B cell (primary cell): ENCODE results near the gene PTPN4. TPM values are rescaled to one million over a fixed set of nuclear protein-coding genes. Genes with fewer than 3 reads are reported as not detected.

Experiments
- ATAC-seq: fragments of 200-7000 bp; cut with Tn5 transposase; one replicate; pipeline ENCODE4 v1.10.0; 2021; ENCODE audit warnings: low read depth, mild to moderate bottlenecking, moderate number of reproducible peaks, moderate library complexity
- CTCF ChIA-PET: fragments of 350-600 bp; sonication (Branson Sonifier 250); formaldehyde crosslinking; loops from one replicate; lab custom pipeline; 2021; ENCODE audit warnings: antibody characterized with exemption, inconsistent platforms; lab: Charles Lee
- POLR2A ChIA-PET: fragments of 350-600 bp; sonication (Branson Sonifier 250); formaldehyde crosslinking; loops from one replicate; lab custom pipeline; 2021; ENCODE audit warnings: antibody characterized with exemption; lab: Charles Lee
- DNase-seq: peaks from one replicate; pipeline ENCODE4 v3.0.0; 2013
- H2AFZ ChIP-seq: 2 replicates; pipeline ENCODE4 v1.6.1; 2012; ENCODE audit warnings: mild to moderate bottlenecking, low read depth, low read length; ENCODE audit not compliant: insufficient read depth, poor library complexity, severe bottlenecking
- H3K27ac ChIP-seq, 2 donors: 1 replicate in 1 of 2; 2 replicates in 1 of 2; pipeline ENCODE4 v1.5.1; 2012 to 2013; ENCODE audit warnings: low read length in 2 of 2, mild to moderate bottlenecking in 2 of 2, moderate library complexity in 1 of 2
- H3K27me3 ChIP-seq, 4 experiments: fragments of 200-600 bp in 1 of 4; sonication (generic) in 1 of 4; replicated peaks in 1 of 4; 1 replicate in 2 of 4; 2 replicates in 2 of 4; pipeline versions ENCODE4 v1.6.1 to v1.7.0; 2013 to 2016; ENCODE audit warnings: low read length in 3 of 4, mild to moderate bottlenecking in 2 of 4, mixed read lengths in 1 of 4, moderate library complexity in 1 of 4; ENCODE audit not compliant: insufficient read depth in 4 of 4, control insufficient read depth in 3 of 4; ENCODE audit errors: control extremely low read depth in 1 of 4
- H3K36me3 ChIP-seq, 2 experiments: replicated peaks in 1 of 2; 1 replicate in 1 of 2; 2 replicates in 1 of 2; pipeline versions ENCODE4 v1.6.1 to v1.7.1; 2013; ENCODE audit warnings: low read length in 1 of 2; ENCODE audit not compliant: insufficient read depth in 2 of 2, control insufficient read depth in 1 of 2; ENCODE audit errors: control extremely low read depth in 1 of 2, extremely low read depth in 1 of 2
- H3K4me1 ChIP-seq, 2 donors: fragments of 200-600 bp in 1 of 2; sonication (generic) in 1 of 2; 1 replicate in 1 of 2; 2 replicates in 1 of 2; pipeline versions ENCODE4 v1.5.1 to v1.6.1; 2013 to 2017; ENCODE audit warnings: low read length in 2 of 2; ENCODE audit not compliant: control insufficient read depth in 2 of 2, insufficient read depth in 2 of 2
- H3K4me2 ChIP-seq: replicated peaks from 2 replicates; pipeline ENCODE3; 2012; ENCODE audit warnings: mild to moderate bottlenecking, low read depth, low read length; ENCODE audit not compliant: poor library complexity, severe bottlenecking
- H3K4me3 ChIP-seq, 5 experiments: fragments of 200-600 bp in 1 of 5; sonication (generic) in 1 of 5; 1 replicate in 3 of 5; 2 replicates in 2 of 5; pipeline versions ENCODE4 v1.5.1 to v1.7.0; 2011 to 2016; ENCODE audit warnings: low read length in 4 of 5, mild to moderate bottlenecking in 4 of 5, low read depth in 2 of 5, control low read depth in 1 of 5, moderate library complexity in 1 of 5; ENCODE audit not compliant: insufficient read depth in 1 of 5; ENCODE audit errors: control extremely low read depth in 1 of 5, extremely low read depth in 1 of 5
- H3K79me2 ChIP-seq: fragments of 200-600 bp; sonication (generic); one replicate; pipeline ENCODE4 v1.6.0; 2016; ENCODE audit warnings: low read length; ENCODE audit not compliant: control insufficient read depth, insufficient read depth
- H3K9ac ChIP-seq: fragments of 200-600 bp; sonication (generic); 2 replicates; pipeline ENCODE4 v1.6.1; 2017; ENCODE audit warnings: mild to moderate bottlenecking, low read length, moderate library complexity
- H3K9me3 ChIP-seq, 3 donors: one replicate each; pipeline versions ENCODE4 v1.6.1 to v1.7.1; 2013; ENCODE audit warnings: low read length in 2 of 3; ENCODE audit not compliant: control insufficient read depth in 2 of 3, insufficient read depth in 1 of 3; ENCODE audit errors: control extremely low read depth in 1 of 3
- H4K20me1 ChIP-seq: 2 replicates; pipeline ENCODE4 v1.6.0; 2012; ENCODE audit warnings: mild to moderate bottlenecking, low read length; ENCODE audit not compliant: insufficient read depth, control insufficient read depth, poor library complexity, severe bottlenecking
- H3K27ac Mint-ChIP-seq: one replicate; pipeline ENCODE4 v1.8.0; 2021; ENCODE audit warnings: mixed read lengths
- H3K27me3 Mint-ChIP-seq: one replicate; pipeline ENCODE4 v1.8.0; 2021; ENCODE audit warnings: mixed read lengths
- H3K4me1 Mint-ChIP-seq: one replicate; pipeline ENCODE4 v1.8.0; 2021; ENCODE audit warnings: mixed read lengths
- H3K4me3 Mint-ChIP-seq: one replicate; pipeline ENCODE4 v1.8.0; 2021; ENCODE audit warnings: mixed read lengths
- H3K9me3 Mint-ChIP-seq: one replicate; pipeline ENCODE4 v1.8.0; 2022; ENCODE audit warnings: mixed read lengths; ENCODE audit not compliant: insufficient read depth
- EZH2 ChIP-seq: IDR thresholded peaks from 2 replicates; pipeline ENCODE4 v1.6.1; 2012; ENCODE audit warnings: borderline replicate concordance, low read depth, mild to moderate bottlenecking, moderate library complexity, low read length; ENCODE audit not compliant: insufficient read depth, poor library complexity, severe bottlenecking
- WGBS: methylation state at CpG from one replicate; pipeline ENCODE4 v1.1.5; 2013; ENCODE audit warnings: missing lambda C conversion rate; ENCODE audit not compliant: insufficient coverage; 5-methylcytosine and 5-hydroxymethylcytosine counted together
- intact Hi-C: fragments of 100-400 bp; cut with micrococcal nuclease; formaldehyde crosslinking; loops from one replicate; pipeline ENCODE4 v1.10.0; 2022
- polyA plus RNA-seq: library from polyadenylated mRNA; depleted of rRNA; stranded (reverse); fragments of >200 nt; gene quantifications from 2 replicates; pipeline ENCODE4 v1.2.3, GENCODE V29; 2012
- total RNA-seq, 2 donors: library from RNA; stranded (reverse); fragments of 120-200 nt in 1 of 2; gene quantifications; 1 replicate in 1 of 2; 2 replicates in 1 of 2; pipeline versions ENCODE4 v1.2.3 to v1.2.4, GENCODE V29; 2013 to 2022
- TF ChIP-seq, protein P1 (sequence below): fragments of 200-600 bp; IDR thresholded peaks from one replicate; pipeline ENCODE4 v1.8.0; 2022; ENCODE audit warnings: antibody characterized with exemption, mild to moderate bottlenecking

The PTPN4 gene
- total and polyA plus RNA-seq, 2 donors (not counting 1 experiment from before 2014, with no cell fraction given) = 12.6 to 54.8 TPM

DNA sequence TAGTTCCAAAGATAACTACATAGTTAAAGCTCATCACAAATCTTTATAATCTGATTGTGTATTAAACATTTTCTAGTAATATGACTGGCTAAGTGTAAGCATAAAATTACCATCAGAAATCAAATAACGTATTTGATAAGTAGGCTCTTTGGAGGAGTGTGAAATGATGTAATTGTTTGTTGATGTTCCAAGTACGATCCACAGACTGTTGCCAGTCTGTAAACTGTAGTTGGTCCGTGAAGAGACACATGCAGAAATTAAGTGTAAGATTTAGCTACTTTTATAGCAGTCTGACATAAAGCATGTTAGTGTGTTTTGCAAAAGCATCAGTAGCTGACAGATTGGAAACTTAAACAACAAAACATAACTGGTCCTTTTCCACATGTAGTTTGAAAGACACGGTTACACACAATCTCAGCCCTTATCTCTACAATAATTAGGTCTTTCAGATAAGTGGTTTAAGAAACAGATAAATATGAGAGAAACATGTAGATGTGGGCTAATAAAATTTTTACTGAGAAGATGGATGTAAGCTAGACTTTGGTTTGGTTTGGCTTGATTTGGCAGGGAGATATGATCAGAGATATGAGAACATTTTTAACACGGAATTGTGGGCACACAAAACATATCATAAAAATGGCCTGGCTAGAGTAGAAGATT, 138.1 kb downstream of the PTPN4 start:
- Mint-ChIP-seq H3K27ac (no peak overlapping the region), H3K9me3 (no peaks in the 10 kb centered on the region), H3K27me3 (no peaks in the 10 kb centered on the region), H3K4me3 (no peak overlapping the region), H3K4me1 (no peaks in the 10 kb centered on the region)
- ATAC-seq (no peak), DNase-seq (no peak)
- Histone ChIP-seq H3K4me1 (no peaks in the 10 kb centered on the region), H4K20me1 (no peaks in the 10 kb centered on the region), H3K79me2 (no peaks in the 10 kb centered on the region), H3K4me2 (no peak overlapping the region), H3K36me3 (peaks cover 6 to 24% of the 10 kb centered on the region in 2 experiments), H3K9me3 (peaks cover 0 to under 1% (median 0%) of the 10 kb centered on the region in 3 donors), H3K4me3 (no peak overlapping the region), H3K27ac (no peak overlapping the region), H3K9ac (no peak overlapping the region), H2AFZ (no peak overlapping the region), H3K27me3 (no peaks in the 10 kb centered on the region)
- no CpG with 5 or more reads among the region's 5 CpGs for WGBS
- TF ChIP-seq EZH2 = no peak
- TF ChIP-seq, protein P1, sequence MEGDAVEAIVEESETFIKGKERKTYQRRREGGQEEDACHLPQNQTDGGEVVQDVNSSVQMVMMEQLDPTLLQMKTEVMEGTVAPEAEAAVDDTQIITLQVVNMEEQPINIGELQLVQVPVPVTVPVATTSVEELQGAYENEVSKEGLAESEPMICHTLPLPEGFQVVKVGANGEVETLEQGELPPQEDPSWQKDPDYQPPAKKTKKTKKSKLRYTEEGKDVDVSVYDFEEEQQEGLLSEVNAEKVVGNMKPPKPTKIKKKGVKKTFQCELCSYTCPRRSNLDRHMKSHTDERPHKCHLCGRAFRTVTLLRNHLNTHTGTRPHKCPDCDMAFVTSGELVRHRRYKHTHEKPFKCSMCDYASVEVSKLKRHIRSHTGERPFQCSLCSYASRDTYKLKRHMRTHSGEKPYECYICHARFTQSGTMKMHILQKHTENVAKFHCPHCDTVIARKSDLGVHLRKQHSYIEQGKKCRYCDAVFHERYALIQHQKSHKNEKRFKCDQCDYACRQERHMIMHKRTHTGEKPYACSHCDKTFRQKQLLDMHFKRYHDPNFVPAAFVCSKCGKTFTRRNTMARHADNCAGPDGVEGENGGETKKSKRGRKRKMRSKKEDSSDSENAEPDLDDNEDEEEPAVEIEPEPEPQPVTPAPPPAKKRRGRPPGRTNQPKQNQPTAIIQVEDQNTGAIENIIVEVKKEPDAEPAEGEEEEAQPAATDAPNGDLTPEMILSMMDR = no peak
- ChIA-PET POLR2A (no interaction called here), CTCF (no interaction called here)
- intact Hi-C loops = no loop called here

DNA sequence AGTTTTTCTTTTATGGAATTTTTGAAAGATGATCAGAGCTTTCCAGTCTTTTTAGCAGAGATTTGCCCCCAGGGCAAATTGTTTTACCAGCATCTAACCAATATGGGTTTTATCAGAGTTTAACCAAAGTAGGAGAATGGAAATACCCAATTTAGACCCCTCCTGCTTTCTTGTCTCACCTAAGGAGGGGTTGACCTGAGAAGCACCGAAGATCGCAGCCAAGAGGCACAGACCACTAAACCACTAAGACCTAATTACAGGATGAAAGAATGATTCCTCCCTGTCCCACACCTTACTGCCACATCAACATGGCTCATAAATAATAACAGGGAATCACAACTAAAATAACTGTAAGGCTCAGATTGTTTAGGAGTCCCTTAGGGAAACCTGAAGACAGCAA, 141.3 kb downstream of the PTPN4 start:
- ATAC-seq (no peak), DNase-seq (no peak)
- H3K27me3 ChIP-seq = no peaks in the 10 kb centered on the region
- no peak overlapping the region for H3K27ac Mint-ChIP-seq
- H3K4me2 ChIP-seq = no peak overlapping the region
- H3K4me3 ChIP-seq = no peak overlapping the region
- no peak overlapping the region for H3K27ac ChIP-seq
- H3K36me3 ChIP-seq = peaks cover 3 to 27% of the 10 kb centered on the region in 2 experiments
- H4K20me1 ChIP-seq = no peaks in the 10 kb centered on the region
- no peak overlapping the region for H3K4me3 Mint-ChIP-seq
- WGBS = no CpG with 5 or more reads among the region's 2 CpGs
- H3K79me2 ChIP-seq = no peaks in the 10 kb centered on the region
- intact Hi-C loops = no loop called here
- POLR2A ChIA-PET = no interaction called here
- CTCF ChIA-PET = no interaction called here
- peaks cover 0 to 10% (median 3%) of the 10 kb centered on the region in 3 donors for H3K9me3 ChIP-seq
- H3K4me1 ChIP-seq = no peaks in the 10 kb centered on the region
- H3K9ac ChIP-seq = no peak overlapping the region
- H3K27me3 Mint-ChIP-seq = no peaks in the 10 kb centered on the region
- no peak overlapping the region for H2AFZ ChIP-seq
- no peaks in the 10 kb centered on the region for H3K4me1 Mint-ChIP-seq
- TF ChIP-seq, protein P1 = no peak
- TF ChIP-seq EZH2 = no peak
- no peaks in the 10 kb centered on the region for H3K9me3 Mint-ChIP-seq
